Measurements from ENCODE around the gene RAB31. TPM values are rescaled to one million over a fixed set of nuclear protein-coding genes. Genes with fewer than 3 reads are reported as not detected.

RAB31 gene
- total RNA-seq, 1 donor from 2014 or later, result 36.0 TPM

DNA sequence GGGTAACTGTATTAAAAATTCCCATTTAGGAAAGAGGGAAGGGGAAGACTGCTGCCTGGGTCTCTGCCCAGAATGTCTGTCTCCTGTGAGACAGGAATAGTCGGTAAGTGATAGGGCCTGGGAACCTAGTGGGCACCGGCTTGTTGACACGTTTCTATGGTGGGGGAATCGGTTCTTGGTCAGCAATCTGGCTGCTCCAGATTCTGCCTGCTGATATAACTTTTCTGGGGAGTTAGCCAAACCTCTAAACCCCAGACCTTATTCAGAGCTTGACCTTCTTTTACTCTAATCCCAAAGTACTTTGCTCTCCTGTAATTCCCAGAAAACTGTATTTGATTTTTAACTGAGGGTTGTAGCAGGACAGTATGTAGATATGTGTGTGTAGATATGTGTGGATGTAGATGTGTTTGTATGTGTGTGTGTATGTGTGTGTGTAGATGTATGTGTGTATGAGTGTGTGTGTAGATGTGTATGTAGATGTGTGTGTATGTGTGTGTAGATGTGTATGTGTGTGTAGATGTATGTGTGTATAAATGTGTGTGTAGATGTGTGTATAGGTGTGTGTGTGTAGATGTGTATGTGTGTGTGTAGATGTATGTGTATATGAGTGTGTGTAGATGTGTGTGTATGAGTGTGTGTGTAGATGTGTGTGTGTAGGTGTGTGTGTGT lies 115.8 kb downstream of the RAB31 start:
- ATAC-seq (ENCODE audit: low read depth) (no peak), DNase-seq (no peak)
- TF ChIP-seq, protein P1, sequence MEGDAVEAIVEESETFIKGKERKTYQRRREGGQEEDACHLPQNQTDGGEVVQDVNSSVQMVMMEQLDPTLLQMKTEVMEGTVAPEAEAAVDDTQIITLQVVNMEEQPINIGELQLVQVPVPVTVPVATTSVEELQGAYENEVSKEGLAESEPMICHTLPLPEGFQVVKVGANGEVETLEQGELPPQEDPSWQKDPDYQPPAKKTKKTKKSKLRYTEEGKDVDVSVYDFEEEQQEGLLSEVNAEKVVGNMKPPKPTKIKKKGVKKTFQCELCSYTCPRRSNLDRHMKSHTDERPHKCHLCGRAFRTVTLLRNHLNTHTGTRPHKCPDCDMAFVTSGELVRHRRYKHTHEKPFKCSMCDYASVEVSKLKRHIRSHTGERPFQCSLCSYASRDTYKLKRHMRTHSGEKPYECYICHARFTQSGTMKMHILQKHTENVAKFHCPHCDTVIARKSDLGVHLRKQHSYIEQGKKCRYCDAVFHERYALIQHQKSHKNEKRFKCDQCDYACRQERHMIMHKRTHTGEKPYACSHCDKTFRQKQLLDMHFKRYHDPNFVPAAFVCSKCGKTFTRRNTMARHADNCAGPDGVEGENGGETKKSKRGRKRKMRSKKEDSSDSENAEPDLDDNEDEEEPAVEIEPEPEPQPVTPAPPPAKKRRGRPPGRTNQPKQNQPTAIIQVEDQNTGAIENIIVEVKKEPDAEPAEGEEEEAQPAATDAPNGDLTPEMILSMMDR (IDR thresholded peaks at IDR 0.05), result no peak
- Mint-ChIP-seq H3K9me3 (peaks cover under 1% of the 10 kb centered on the region), H3K27ac (no peak overlapping the region), H3K27me3 (no peaks in the 10 kb centered on the region), H3K4me1 (peaks cover 16% of the 10 kb centered on the region), H3K36me3 (ENCODE audit: low read depth) (peaks cover 10% of the 10 kb centered on the region), H3K4me3 (no peak overlapping the region)
- intact Hi-C loops (cut with micrococcal nuclease), result no loop called here
- POLR2A ChIA-PET, result no interaction called here
- CTCF ChIA-PET, result no interaction called here

DNA sequence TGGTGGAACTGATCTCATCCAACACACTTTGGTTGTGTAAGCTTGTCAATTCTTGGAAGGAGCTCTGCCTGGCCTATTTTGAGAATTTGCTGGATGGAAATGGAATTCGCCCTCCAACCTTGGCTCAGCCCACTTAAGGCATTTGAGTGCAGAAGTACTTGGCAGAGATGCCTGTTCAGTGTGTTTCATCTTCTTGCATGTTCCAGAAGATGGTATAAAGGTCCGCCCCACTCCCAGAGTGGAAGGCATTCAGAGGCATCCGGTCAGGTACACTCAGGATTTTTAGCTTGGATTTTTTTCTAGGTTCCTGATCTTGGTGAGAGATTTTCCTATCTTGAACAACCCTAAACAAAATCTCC lies 116.4 kb downstream of the RAB31 start:
- peaks cover 16% of the 10 kb centered on the region for H3K4me1 Mint-ChIP-seq
- peaks cover 5% of the 10 kb centered on the region for H3K36me3 Mint-ChIP-seq (ENCODE audit: low read depth)
- DNase-seq (no peak), ATAC-seq (ENCODE audit: low read depth) (no peak)
- intact Hi-C loops (cut with micrococcal nuclease), result no loop called here
- H3K9me3 Mint-ChIP-seq, result no peaks in the 10 kb centered on the region
- POLR2A ChIA-PET, result no interaction called here
- TF ChIP-seq, protein P1 (IDR thresholded peaks at IDR 0.05), result no peak
- H3K27me3 Mint-ChIP-seq, result no peaks in the 10 kb centered on the region
- no peak overlapping the region for H3K4me3 Mint-ChIP-seq
- H3K27ac Mint-ChIP-seq, result no peak overlapping the region
- CTCF ChIA-PET, result no interaction called here

DNA sequence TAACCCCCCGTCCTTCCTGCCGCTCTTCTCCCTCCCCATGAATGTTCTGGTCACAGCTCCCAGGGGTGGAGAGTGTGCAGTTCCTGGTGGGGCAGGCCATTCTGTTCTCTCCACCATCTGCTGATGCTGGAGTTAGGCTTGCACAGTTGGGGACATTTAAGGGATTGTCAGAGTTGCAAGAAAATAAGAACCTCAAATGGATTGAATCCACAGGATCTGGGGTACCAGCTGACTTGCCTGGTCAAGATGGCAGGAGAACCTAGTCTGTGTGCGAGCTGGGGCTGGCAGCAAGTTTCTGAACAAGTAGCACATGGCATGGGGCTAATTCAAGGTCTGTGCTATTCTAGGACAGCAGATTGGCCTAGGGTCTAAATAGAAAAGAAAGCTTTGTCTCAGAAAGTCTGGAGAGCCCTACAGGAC lies 116.9 kb downstream of the RAB31 start:
- POLR2A ChIA-PET, result no interaction called here
- Mint-ChIP-seq H3K9me3 (no peaks in the 10 kb centered on the region), H3K4me3 (no peak overlapping the region), H3K36me3 (ENCODE audit: low read depth) (peaks cover 4% of the 10 kb centered on the region), H3K27ac (no peak overlapping the region), H3K27me3 (no peaks in the 10 kb centered on the region), H3K4me1 (peaks cover 16% of the 10 kb centered on the region)
- no peak for DNase-seq
- no peak for ATAC-seq (ENCODE audit: low read depth)
- CTCF ChIA-PET, result no interaction called here
- TF ChIP-seq, protein P1 (IDR thresholded peaks at IDR 0.05), result no peak
- intact Hi-C loops (cut with micrococcal nuclease), result no loop called here

DNA sequence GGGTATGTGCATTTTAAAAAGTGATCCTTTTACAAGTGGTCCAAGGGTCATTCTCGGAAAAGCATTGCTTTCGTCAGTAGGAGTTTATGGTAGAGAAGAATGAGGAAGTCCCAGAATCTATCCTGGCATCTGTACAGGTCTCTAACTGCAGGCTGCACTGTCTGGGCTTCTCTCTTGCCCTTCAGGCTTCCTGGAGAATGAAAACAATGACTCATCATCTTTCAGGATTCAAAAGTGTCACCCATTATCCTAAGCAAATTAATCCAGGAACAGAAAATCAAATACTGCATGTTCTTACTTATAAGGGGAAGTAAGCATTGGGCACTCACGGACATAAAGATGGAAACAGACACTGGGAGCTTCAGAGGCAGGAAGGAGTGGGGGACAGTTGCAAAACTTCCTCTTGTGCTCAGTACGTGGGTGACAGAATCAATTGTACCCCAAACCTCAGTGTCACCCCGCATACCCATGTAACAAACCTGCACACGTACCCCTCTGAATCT lies 117.5 kb downstream of the RAB31 start:
- Mint-ChIP-seq H3K27me3 (no peaks in the 10 kb centered on the region), H3K36me3 (ENCODE audit: low read depth) (no peaks in the 10 kb centered on the region), H3K4me3 (no peak overlapping the region), H3K27ac (no peak overlapping the region), H3K9me3 (no peaks in the 10 kb centered on the region), H3K4me1 (peaks cover 16% of the 10 kb centered on the region)
- CTCF ChIA-PET, result no interaction called here
- intact Hi-C loops (cut with micrococcal nuclease), result no loop called here
- TF ChIP-seq, protein P1 (IDR thresholded peaks at IDR 0.05), result no peak
- POLR2A ChIA-PET, result no interaction called here
- ATAC-seq (ENCODE audit: low read depth) (no peak), DNase-seq (no peak)

DNA sequence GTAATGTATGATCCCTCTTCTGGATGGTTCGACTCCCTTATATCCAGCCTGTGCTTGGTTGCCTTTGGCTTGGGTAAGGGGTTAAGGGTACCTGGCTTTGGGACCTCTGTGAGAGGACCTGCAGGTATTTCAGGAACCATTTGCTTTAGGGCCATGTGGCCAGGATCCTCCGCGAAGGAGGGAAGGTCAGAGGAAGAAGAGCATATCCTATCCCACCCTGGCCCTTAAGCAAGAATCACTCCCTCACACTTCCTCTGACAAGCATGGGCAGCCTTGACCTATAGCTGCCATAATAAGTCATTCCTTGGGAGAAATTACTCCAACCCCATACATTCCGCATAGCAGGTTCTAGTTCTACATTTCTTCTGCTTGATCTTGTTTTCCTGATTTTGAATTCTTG lies 118.6 kb downstream of the RAB31 start:
- ChIA-PET POLR2A (no interaction called here), CTCF (no interaction called here)
- Mint-ChIP-seq H3K4me3 (no peak overlapping the region), H3K9me3 (no peaks in the 10 kb centered on the region), H3K36me3 (ENCODE audit: low read depth) (peaks cover 5% of the 10 kb centered on the region), H3K27ac (no peak overlapping the region), H3K27me3 (no peaks in the 10 kb centered on the region), H3K4me1 (peaks cover 16% of the 10 kb centered on the region)
- intact Hi-C loops (cut with micrococcal nuclease), result no loop called here
- no peak for ATAC-seq (ENCODE audit: low read depth)
- no peak for DNase-seq
- TF ChIP-seq, protein P1 (IDR thresholded peaks at IDR 0.05), result no peak
